Measurements from ENCODE around the gene MAP2.

GRCh38 chr2:209662021-209662420 is 238.2 kb downstream of the MAP2 start:
- TF ChIP-seq POLR2AphosphoS5 (IDR thresholded peaks at IDR 0.05), result no peak
- TF ChIP-seq, protein P1, sequence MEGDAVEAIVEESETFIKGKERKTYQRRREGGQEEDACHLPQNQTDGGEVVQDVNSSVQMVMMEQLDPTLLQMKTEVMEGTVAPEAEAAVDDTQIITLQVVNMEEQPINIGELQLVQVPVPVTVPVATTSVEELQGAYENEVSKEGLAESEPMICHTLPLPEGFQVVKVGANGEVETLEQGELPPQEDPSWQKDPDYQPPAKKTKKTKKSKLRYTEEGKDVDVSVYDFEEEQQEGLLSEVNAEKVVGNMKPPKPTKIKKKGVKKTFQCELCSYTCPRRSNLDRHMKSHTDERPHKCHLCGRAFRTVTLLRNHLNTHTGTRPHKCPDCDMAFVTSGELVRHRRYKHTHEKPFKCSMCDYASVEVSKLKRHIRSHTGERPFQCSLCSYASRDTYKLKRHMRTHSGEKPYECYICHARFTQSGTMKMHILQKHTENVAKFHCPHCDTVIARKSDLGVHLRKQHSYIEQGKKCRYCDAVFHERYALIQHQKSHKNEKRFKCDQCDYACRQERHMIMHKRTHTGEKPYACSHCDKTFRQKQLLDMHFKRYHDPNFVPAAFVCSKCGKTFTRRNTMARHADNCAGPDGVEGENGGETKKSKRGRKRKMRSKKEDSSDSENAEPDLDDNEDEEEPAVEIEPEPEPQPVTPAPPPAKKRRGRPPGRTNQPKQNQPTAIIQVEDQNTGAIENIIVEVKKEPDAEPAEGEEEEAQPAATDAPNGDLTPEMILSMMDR (IDR thresholded peaks at IDR 0.05), result no peak
